Upper lobe of right lung (tissue), 1 donor: Measurements from ENCODE around the gene BICC1. TPM values are rescaled to one million over a fixed set of nuclear protein-coding genes. Genes with fewer than 3 reads are reported as not detected.

Experiments used
- ATAC-seq: fragments of 200-7000 bp; cut with Tn5 transposase; one replicate; pipeline ENCODE4 v1.9.1; 2020; ENCODE audit warnings: mild to moderate bottlenecking, moderate library complexity
- DNase-seq: peaks from one replicate; pipeline ENCODE4 v3.0.0-alpha.2; 2020
- H3K27ac ChIP-seq: fragments of 200-600 bp; one replicate; pipeline ENCODE4 v1.8.0; 2022
- H3K27me3 ChIP-seq: fragments of 200-600 bp; one replicate; pipeline ENCODE4 v1.8.0; 2022; ENCODE audit warnings: mild to moderate bottlenecking
- H3K36me3 ChIP-seq: fragments of 200-600 bp; one replicate; pipeline ENCODE4 v1.8.0; 2022
- H3K4me1 ChIP-seq: fragments of 200-600 bp; one replicate; pipeline ENCODE4 v1.8.0; 2022
- H3K4me3 ChIP-seq: fragments of 200-600 bp; one replicate; pipeline ENCODE4 v1.8.0; 2022; ENCODE audit warnings: mild to moderate bottlenecking
- H3K9me3 ChIP-seq: fragments of 200-600 bp; one replicate; pipeline ENCODE4 v1.8.0; 2022
- intact Hi-C: fragments of 100-400 bp; cut with DNase I; formaldehyde crosslinking; loops from one replicate; pipeline ENCODE4 v1.11.0; 2022
- total RNA-seq: library from RNA; stranded (reverse); fragmentation: NEBNext Ultra II Directional; extraction: Animal tissue kit (Norgen Biotek cat#: 25700); gene quantifications from one replicate; pipeline ENCODE4 v1.2.1, GENCODE V29; 2021
- TF ChIP-seq, protein P1 (sequence below): fragments of 200-600 bp; IDR thresholded peaks from one replicate; pipeline ENCODE4 v1.8.0; 2022; ENCODE audit warnings: antibody characterized with exemption
- donor health status: DM: no; HTN: yes; CAD: no; lungs with severe emphysema.

BICC1 gene
- total RNA-seq, 1 donor from 2014 or later, result 9.2 TPM

DNA sequence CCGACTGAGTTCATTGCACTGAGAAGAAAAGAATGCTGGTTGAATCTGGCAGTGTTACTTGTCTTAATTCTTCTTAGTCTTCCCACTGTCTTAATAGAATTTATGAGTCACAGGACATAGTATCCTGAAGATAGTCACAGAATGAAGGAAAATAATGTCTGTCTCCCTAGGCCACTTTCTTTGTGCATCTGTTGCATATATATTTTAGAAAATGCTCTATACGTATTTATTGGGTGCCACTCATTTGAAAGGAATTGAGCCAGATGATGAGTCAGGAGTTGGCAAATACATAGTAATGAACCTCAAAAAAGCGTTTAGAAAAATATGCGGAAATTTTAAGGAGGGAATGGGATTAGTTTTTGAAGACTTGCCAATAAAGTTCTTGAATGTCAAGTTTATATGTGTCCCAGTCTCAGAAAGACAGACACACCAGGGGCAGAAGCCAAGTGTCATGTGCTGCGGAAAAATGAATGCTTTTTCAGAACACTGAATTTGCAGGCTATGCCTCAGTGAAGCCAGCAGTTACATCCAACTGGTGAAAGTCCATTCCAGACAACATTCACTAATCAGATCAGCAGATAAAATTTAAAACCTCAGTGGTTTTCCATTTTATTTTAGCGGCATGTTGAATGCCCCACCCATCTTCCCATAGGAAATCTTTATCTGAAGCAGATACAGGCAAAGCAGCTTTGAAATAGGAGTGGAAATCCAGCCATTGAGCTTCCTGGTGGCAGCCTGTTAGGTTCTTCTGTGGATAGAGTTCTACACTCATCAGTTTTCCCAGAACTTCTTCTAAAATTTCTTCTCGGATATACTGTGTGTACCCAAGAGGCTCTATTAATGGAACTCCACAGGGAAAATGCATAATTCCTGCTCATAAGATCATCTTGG is 308.4 kb downstream of the BICC1 start:
- no peak overlapping the region for H3K27ac ChIP-seq
- TF ChIP-seq, protein P1, sequence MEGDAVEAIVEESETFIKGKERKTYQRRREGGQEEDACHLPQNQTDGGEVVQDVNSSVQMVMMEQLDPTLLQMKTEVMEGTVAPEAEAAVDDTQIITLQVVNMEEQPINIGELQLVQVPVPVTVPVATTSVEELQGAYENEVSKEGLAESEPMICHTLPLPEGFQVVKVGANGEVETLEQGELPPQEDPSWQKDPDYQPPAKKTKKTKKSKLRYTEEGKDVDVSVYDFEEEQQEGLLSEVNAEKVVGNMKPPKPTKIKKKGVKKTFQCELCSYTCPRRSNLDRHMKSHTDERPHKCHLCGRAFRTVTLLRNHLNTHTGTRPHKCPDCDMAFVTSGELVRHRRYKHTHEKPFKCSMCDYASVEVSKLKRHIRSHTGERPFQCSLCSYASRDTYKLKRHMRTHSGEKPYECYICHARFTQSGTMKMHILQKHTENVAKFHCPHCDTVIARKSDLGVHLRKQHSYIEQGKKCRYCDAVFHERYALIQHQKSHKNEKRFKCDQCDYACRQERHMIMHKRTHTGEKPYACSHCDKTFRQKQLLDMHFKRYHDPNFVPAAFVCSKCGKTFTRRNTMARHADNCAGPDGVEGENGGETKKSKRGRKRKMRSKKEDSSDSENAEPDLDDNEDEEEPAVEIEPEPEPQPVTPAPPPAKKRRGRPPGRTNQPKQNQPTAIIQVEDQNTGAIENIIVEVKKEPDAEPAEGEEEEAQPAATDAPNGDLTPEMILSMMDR, result no peak

DNA sequence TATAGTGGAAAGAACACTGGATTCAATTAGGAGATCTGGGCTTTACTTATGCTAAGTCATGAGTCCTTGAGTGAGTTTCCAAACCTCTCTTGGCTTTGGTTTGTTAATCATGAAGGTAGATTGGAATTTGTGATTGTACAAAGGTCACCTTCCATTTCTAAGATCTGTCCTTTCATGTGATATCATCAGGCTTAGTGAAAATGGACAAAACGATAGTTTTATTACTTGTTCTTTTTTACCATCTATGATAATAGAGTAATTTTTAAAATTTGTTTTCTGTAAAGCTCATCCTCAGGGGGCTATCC is 309.0 kb downstream of the BICC1 start:
- no peaks in the 10 kb centered on the region for H3K9me3 ChIP-seq
- ATAC-seq (no peak), DNase-seq (no peak)
- no peaks in the 10 kb centered on the region for H3K27me3 ChIP-seq
- no peak overlapping the region for H3K4me3 ChIP-seq
- TF ChIP-seq, protein P1, result no peak
- no peaks in the 10 kb centered on the region for H3K36me3 ChIP-seq
- no peak overlapping the region for H3K27ac ChIP-seq
- intact Hi-C loops, result no loop called here
- H3K4me1 ChIP-seq, result peaks cover 6% of the 10 kb centered on the region

More for the DNA sequence above, 308.4 kb downstream of the BICC1 start:
- H3K4me3 ChIP-seq, result no peak overlapping the region
- H3K36me3 ChIP-seq, result no peaks in the 10 kb centered on the region
- no peaks in the 10 kb centered on the region for H3K9me3 ChIP-seq
- DNase-seq (no peak), ATAC-seq (no peak)
- no peaks in the 10 kb centered on the region for H3K27me3 ChIP-seq
- intact Hi-C loops, result no loop called here
- peaks cover 6% of the 10 kb centered on the region for H3K4me1 ChIP-seq

DNA sequence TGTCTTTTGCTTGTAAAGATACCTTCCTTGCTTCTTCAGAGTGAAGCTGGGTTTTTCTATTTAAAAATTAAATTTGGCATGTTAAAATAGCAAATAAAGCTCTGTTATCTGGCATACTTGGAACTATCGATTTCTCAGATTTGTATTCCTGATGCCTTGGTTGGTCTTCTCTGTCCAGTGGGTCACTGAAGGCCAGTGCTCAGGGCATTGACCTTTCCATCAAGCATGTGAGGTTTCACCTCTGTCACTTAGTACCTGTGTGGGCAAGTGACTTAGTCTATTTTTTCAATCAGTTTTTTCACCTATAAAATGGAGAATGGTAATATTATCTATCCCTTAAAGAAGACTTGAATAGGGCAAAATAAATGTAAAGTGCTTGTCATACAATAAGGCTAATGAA is 311.3 kb downstream of the BICC1 start:
- no peak overlapping the region for H3K27ac ChIP-seq
- H3K9me3 ChIP-seq, result no peaks in the 10 kb centered on the region
- DNase-seq (no peak), ATAC-seq (no peak)
- H3K4me1 ChIP-seq, result no peaks in the 10 kb centered on the region
- H3K4me3 ChIP-seq, result no peak overlapping the region
- no peaks in the 10 kb centered on the region for H3K36me3 ChIP-seq
- TF ChIP-seq, protein P1, result no peak
- intact Hi-C loops, result no loop called here
- no peaks in the 10 kb centered on the region for H3K27me3 ChIP-seq

DNA sequence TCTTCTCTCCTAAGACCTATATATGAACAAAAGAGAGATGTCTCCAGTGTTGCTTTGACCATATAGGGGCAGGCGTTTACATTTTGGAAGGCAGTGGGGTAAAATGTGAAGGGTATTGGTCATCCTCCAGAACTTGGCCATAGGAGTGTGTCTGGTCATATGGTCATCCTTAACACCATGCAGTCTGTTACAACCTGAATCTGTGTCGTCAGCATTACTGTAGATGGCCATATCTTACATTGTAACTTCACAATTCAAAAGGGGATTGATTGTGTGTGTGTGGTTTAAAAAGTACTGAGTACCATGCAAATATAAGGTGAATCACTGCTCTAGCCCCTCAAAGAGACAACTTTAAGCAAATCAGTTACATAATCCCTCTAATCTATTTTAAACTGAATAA is 311.7 kb downstream of the BICC1 start:
- no peak overlapping the region for H3K27ac ChIP-seq
- DNase-seq (no peak), ATAC-seq (no peak)
- no peak overlapping the region for H3K4me3 ChIP-seq
- TF ChIP-seq, protein P1, result no peak
- H3K4me1 ChIP-seq, result no peaks in the 10 kb centered on the region
- H3K36me3 ChIP-seq, result no peaks in the 10 kb centered on the region
- H3K9me3 ChIP-seq, result no peaks in the 10 kb centered on the region
- intact Hi-C loops, result no loop called here
- H3K27me3 ChIP-seq, result no peaks in the 10 kb centered on the region

DNA sequence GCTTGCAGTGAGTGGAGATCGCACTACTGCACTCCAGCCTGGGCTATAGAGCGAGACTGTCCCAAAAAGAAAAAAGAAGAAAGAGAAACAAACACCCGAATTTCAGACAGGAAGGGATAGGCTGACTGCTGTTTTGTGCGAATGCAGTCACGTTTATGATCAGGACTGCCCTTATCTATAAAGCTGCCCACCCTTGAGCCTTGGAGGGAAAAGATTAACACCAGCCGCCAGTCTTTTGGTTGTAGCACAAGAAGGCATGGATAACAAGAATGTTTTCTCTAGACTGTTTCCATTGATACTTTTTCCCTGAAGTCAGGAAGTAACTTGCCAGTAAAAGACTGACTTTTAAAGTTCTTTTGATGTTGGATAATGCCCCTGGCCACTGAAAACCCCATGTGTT is 314.0 kb downstream of the BICC1 start:
- ATAC-seq (no peak), DNase-seq (no peak)
- TF ChIP-seq, protein P1, result no peak
- H3K27me3 ChIP-seq, result no peaks in the 10 kb centered on the region
- no peak overlapping the region for H3K4me3 ChIP-seq
- no peaks in the 10 kb centered on the region for H3K9me3 ChIP-seq
- no peaks in the 10 kb centered on the region for H3K36me3 ChIP-seq
- no peaks in the 10 kb centered on the region for H3K4me1 ChIP-seq
- intact Hi-C loops, result no loop called here
- H3K27ac ChIP-seq, result no peak overlapping the region
